GM19099 (cell line): ENCODE measurements around the gene BOK.

Experiments used
- POLR2A ChIP-seq: IDR thresholded peaks from 3 replicates; pipeline ENCODE4 v1.6.1; 2011; ENCODE audit warnings: low read depth; ENCODE audit not compliant: insufficient read length; ENCODE audit errors: extremely low read depth

BOK gene

GRCh38 chr2:241534293-241534692 is 24.3 kb upstream of the BOK start:
- no peak for TF ChIP-seq POLR2A

GRCh38 chr2:241534701-241535375 is 23.7 kb upstream of the BOK start:
- TF ChIP-seq POLR2A = no peak

GRCh38 chr2:241535871-241536655 is 22.5 kb upstream of the BOK start:
- TF ChIP-seq POLR2A = no peak

GRCh38 chr2:241538838-241539615 is 19.5 kb upstream of the BOK start:
- no peak for TF ChIP-seq POLR2A

GRCh38 chr2:241539616-241540374 is 18.8 kb upstream of the BOK start:
- TF ChIP-seq POLR2A = no peak

GRCh38 chr2:241540401-241540770 is 18.2 kb upstream of the BOK start:
- no peak for TF ChIP-seq POLR2A

- no peak for TF ChIP-seq POLR2A
Measured at GRCh38 chr2:241540771-241541561, 17.6 kb upstream of the BOK start.

- no peak for TF ChIP-seq POLR2A
Measured at GRCh38 chr2:241541564-241542277, 16.8 kb upstream of the BOK start.

GRCh38 chr2:241542278-241542605 is 16.3 kb upstream of the BOK start:
- no peak for TF ChIP-seq POLR2A

- no peak for TF ChIP-seq POLR2A
Measured at GRCh38 chr2:241545106-241545505, 13.4 kb upstream of the BOK start.

GRCh38 chr2:241545523-241546473 is 12.7 kb upstream of the BOK start:
- TF ChIP-seq POLR2A = no peak

- TF ChIP-seq POLR2A = no peak
Measured at GRCh38 chr2:241546771-241547498, 11.6 kb upstream of the BOK start.

GRCh38 chr2:241547781-241548450 is 10.6 kb upstream of the BOK start:
- TF ChIP-seq POLR2A = no peak
